A673 (cell line): Measurements from ENCODE around the gene PRSS56.

ENCODE experiments used
- CTCF ChIP-seq: fragments of 300-800, 200-600 bp; sonication (generic); conservative IDR thresholded peaks from 2 replicates; pipeline ENCODE4 v1.5.1; 2017; ENCODE audit warnings: low read depth, mild to moderate bottlenecking, antibody characterized with exemption, low read length, moderate library complexity, mixed read lengths
- EZH2 ChIP-seq: fragments of 200-600 bp; sonication (generic); IDR thresholded peaks from 2 replicates; pipeline ENCODE4 v1.6.1; 2017; ENCODE audit warnings: borderline replicate concordance, low read depth, mild to moderate bottlenecking, mixed read lengths, antibody characterized with exemption, low read length; ENCODE audit not compliant: poor library complexity, severe bottlenecking

GRCh38 chr2:232501794-232502390, 18.3 kb upstream of the PRSS56 start:
- TF ChIP-seq CTCF (no peak), EZH2 (no peak)
